DMS53 (cell line): ENCODE data around the gene LAMTOR4.

Source experiments
- DNase-seq: peaks from one replicate; lab custom pipeline; 2025; lab: John Stamatoyannopoulos, UW

The LAMTOR4 gene

DNA sequence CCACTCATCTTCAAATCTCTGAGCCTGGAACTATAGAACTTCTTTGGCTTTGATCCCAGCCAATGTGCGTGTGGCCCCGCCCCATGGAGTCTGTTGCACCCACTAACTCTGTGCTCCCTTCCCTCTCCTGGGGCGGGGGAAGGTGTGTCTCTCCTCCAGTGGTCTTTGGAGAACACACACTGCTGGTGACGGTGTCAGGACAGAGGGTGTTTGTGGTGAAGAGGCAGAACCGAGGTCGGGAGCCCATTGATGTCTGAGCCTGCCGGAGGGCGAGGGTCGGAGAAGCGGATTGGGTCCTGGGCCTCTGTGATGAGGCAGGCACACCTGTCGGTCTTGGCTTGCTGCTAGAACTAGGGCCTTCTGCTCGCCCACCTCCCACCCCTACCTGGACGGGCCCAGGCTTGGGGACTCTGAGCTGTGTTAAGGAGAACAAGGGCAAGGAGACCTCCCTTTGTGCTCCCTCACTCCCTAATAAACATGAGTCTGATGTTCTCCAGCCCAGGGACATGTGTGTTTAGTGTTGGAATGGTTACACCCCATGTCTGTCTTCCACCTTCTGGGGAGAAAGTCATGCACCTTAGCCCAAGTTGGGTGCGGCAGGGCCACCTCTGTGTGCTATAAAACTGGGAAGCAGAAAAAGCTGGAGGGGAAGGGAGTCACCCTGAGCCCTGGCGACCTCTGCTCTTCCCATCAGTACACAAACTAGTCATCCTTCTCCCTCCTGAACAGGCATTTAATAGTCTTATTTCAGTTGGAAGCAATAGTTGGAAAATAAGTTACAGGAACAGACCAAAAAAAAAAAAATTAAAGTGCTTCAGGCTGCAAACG, 5.2 kb downstream of the LAMTOR4 start:
- DNase-seq: no peak

DNA sequence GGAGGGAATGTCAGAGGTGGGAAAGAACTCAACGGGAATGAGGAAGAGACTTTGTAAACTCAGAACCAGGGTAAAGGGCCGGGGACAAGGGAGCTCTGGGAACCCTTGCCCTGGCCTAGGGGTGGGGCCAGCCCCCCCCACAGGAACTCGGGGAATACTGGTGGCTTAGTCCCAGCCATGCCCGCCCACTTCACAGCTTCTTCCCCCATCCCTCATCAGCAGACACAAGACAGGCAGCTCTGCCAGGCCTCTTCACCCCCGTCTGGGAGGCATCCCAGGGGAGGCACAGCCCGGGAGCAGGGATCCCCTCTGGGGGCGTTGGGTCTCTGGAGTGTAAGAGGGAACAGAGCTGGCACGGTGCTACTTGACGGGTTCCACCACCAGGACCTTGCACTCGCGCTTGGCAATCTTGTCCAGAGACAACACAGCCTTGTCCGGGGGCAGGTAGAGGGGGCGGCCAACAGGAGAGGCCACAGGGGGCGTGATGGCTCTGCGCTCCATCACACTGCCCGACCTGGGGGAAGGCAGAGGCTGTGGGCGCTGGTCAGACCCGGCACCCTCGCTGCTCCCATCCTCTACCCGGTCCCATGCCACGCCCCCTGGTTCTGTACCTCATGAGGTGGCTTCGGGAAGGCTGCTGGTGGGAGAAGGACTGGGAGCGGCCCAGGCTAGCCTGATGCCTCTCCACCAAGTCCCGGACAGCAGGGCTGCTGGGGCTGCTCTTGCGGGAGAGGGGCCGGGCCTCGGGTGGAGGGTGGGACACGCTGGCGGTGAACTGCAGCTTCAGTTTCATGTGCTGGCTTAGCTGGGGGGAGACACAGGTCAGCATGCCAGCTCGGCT, 6.2 kb downstream of the LAMTOR4 start:
- DNase-seq: no peak

GRCh38 chr7:100155553-100156317, 7.0 kb downstream of the LAMTOR4 start:
- no peak for DNase-seq

GRCh38 chr7:100156331-100157068, 7.8 kb downstream of the LAMTOR4 start:
- DNase-seq: no peak

DNA sequence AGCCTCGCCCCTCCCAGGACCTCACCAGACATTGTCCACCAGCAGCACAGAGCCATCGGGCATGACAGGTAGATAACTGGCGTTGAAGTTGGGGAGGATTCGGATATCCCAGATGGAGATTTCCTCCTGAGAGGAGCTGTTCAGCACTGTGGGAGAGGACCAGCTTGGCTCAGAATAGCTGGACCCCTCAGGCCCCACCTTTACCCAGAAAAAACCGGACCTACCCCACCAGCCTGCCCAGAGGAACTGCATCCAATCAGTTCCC, 8.3 kb downstream of the LAMTOR4 start:
- no peak for DNase-seq

DNA sequence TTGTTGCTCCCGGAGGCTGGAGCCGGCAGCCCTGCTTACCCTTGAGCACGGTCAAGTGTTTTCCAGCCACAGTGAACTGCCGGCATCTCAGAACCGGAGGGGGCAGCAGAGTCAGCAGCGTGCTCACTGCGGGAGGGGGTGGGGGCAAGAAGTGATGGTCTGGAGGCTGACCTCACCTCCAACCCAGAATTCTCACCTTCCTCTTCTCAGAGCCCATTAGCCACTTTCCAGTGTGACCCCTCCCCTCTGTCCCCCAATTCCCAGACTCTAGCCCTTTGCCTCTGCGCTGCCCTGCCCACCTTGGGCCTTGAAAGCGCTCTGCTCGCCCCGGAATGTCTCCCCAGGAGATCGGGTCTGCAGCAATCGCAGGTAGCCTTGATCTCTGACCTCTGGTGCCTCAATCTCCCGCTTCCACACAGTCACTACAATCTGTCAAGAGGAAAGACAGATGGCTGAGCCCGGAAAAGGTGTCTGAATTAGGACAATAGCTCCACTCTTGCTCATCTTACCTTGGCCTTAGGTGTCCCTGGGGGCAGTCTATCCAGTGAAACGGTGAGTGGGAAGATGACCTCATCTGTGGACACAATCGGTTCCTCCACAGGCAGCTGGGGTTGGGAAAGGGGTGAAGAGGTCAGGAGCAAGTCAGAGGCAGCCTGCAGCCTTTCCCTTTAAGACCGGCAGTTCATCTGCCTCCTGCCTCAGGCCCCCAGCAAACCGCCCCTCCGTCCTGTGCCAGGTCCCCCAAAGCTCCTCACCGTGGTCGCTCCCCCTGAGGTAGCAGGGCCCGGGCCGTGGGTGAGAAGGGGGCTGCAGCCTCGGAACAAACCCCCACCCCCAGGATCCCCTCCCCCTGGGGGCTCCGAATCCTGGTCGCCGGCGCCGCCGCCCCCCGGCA, 8.9 kb downstream of the LAMTOR4 start:
- DNase-seq: peak; percentile 96

DNA sequence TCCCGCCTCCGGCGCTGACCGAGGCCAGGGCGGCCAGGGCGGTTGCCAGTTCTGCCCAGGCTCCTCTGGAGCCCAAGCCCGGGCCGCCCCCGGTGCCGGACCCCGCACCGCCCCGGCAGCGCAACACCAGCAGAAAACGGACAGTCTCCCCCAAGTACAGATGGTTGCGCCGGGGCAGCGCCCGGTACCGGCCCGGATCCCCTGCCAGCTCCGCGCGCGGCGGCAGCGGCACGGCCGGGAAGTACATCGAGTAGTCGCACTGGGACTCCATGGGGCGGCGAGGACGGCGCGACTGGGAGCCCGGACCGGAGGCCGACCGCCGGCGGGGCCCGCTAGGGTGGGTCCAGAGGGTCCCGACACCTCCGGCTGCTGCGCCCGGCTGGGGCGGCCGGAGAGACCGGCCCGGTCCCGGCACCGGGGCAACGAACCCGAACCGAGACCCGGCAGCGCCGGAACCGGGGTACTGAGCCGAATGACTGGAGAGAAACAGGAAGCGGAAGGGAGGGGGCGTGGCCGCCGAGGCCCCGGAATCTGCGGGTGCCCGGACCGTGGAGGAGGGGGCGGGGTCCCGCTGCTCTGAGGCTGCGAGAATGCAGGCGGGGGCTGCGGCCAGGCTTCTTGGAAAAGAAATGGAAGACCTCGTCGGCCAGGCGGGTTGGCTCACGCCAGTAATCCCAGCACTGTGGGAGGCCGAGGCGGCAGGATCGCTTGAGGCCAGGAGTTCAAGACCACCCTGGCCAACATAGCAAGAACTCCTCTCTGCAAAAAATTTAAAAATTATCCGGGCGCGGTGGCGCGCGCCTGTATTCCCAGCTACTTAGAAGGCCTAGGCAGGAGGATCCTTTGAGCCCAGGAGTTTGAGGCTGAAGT, 9.7 kb downstream of the LAMTOR4 start, which contains the start of gene TRAPPC14:
Gene TRAPPC14, minus strand, starts transcription at position 495 of the 870 bp plus-strand sequence. Its CDS starts 224 bp downstream, at position 271.
- DNase-seq: peak; percentile 95

DNA sequence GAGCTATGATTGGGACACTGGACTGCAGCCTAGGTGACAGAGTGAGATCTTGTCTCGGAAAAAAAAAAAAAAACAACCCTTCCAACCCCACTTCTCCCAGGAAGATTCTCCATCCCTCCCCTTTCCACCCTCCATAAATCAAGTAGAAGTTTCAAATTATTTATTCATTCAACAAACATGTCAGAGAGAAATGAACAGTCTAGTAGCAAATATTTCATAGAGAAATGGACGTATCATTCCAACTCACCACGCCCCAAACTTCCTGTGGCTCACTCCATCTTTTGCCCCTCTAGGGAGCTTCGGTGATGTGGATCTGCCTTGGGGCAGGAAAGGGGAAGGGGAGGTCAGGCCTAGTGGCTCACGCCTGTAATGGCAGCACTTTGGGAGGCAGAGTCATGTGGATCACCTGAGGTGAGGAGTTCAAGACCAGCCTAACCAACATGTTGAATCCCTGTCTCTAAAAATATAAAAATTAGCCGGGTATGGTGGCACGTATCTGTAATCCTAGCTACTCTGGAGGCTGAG, 10.4 kb downstream of the LAMTOR4 start:
- no peak for DNase-seq

DNA sequence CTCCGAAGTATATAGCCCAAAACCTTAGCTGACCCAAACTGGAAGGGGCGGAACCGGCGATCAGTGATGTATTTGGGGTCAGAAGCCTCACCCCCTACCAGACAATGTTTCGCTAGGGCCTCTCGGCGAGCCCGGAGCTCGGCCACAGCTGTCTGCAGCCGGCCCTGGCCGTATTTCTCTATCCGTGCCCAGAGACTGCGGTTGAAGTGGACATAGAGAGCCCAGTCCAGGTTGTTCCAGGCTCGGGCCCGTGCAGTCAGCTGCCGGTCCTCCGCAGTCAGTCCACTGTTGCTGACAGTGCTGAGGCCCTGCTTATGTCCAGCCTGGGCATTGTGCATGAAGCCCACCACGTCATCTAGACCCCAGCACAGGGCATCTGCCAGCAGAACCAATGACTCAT, 11.3 kb downstream of the LAMTOR4 start:
- no peak for DNase-seq

- peak; percentile 45 for DNase-seq
Measured at GRCh38 chr7:100163006-100163531, 14.4 kb downstream of the LAMTOR4 start.

GRCh38 chr7:100163871-100164270, 15.2 kb downstream of the LAMTOR4 start:
- DNase-seq: no peak

GRCh38 chr7:100166317-100166940, 17.7 kb downstream of the LAMTOR4 start:
- DNase-seq: no peak

GRCh38 chr7:100166970-100167911, 18.5 kb downstream of the LAMTOR4 start:
- DNase-seq: peak; percentile 53

GRCh38 chr7:100167912-100168323, 19.2 kb downstream of the LAMTOR4 start:
- DNase-seq: peak; percentile 53

GRCh38 chr7:100169147-100169850, 20.6 kb downstream of the LAMTOR4 start:
- DNase-seq: peak; percentile 48

DNA sequence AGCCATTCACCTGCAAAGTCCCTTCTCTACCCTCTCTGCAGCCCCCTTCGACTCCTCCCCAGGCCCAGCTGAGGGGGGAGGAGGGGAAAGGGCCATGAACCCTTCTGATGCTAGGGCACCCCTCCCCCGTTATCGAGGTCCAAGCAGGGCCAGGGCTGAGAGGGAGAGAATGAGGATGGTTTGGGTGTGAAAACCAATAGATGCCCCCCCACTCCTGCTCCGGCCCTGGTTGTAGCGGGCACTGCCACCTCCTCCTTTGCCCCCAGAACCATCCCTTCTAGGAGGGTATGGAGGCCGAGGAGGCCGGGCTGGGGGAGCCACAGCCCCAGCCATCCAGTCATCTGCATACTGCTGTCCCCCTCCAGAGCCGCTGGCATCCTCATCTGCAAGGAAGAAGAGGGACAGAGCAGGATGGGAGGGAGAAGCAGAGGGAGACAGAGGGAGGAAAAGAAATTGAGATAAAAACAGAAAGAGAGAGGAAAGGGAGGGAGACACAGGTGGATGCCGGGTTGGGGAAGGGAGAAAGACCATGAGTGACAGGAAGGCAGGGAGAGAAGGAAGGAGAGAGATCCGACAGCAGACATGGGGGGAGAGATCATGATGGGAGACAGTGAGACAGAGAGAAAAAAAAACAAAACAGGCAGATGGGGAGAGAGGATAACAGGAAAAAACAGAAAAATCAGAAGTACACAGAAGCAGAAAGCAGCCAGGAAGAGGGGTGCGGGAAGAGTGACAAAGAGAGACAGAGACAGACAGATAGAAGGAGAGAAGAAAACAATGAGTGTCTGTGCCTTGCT, 21.6 kb downstream of the LAMTOR4 start:
- DNase-seq: no peak
